CD4-positive, alpha-beta T cell treated with Interleukin-4 for 4 hours (primary cell): ENCODE data around the gene SPTLC3.
A peak's percentile ranks its signal among the peaks of the same experiment; 100 is the strongest.

Experiments
- DNase-seq: peaks from one replicate; pipeline ENCODE4 v3.0.0-alpha.2; 2020

SPTLC3 gene

DNA sequence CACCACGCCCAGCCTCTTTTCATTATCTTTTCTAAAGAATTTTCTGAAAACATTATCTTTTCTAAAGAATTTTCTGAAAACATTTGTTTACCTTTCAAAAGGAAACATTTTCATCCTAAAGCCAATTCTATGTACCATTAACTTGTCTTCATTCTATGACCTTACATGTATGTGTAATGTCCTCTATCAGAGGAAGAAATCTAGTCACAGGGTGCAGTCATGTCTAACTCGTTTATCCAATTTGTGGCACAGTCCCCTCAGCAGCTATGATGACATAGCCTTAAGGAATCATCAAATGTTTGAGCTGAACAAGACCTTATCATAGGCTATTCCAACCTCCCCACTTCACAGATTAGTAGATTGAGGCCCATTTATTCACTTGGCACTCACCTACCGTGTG lies 21.5 kb upstream of the SPTLC3 start:
- DNase-seq = no peak

DNA sequence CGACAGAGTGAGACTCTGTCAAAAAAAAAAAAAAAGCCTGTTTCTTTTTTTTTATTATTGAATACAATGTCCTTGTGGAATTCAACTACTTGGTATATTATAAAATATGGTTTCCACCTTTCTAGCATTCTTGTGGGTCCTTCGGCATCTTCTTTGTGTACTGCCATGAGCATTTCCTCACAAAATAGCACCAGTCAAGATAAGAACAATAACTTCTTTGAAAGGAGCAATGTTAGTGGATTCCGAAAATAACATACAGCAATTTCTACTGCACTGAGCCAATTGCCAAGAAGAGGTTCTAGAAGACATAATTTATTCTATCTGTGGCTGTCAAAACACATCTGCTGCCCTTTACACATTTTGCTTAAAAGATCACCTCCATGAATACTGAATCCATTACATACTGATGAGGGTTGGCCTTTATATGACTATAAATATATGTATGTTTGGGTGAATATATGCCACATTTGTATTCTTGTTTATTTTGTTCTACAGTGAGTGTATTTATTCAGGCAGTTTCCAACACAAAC lies 19.1 kb upstream of the SPTLC3 start:
- no peak for DNase-seq

DNA sequence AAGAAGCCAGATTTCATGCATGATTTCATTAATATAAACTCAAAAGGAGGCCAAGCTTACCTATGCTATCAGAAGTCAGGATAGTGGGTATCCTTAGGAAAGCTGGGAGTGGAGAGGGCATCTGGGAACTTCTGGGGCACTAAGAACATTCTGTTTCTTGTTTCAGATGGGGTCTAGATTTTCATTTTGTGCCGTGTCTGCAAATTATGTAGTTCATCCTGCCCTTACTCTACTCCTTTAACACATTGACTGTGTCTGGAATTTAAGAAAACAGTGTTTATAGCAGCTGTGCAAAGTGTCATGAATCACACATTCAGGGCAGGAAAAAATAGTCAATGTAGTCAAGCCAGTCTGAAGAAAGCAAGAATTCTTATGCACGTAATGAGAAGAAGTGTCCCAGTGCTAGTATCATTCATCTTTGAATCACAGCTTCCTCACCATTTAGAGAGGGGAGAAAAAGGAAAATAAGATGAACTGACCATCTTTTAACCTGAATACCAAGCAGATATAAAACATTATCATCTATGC lies 11.6 kb upstream of the SPTLC3 start:
- DNase-seq = no peak

DNA sequence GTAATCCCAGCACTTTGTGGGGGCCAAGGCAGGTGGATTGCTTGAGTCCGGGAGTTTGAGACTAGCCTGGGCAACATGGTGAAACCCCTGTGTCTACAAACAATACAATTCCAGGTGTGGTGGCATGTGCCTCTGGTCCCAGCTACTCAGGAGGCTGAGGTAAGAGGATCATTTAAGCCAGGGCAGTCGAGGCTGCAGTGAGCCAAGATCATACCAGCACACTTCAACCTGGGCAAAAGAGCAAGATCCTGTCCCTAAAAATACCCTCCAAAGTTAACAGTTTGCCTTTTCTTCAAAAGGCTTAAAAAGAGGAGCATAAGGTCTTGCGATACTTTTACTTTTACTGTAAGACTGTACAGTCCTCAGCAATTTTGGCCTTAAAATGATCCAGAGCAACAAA lies 10.7 kb upstream of the SPTLC3 start:
- no peak for DNase-seq

DNA sequence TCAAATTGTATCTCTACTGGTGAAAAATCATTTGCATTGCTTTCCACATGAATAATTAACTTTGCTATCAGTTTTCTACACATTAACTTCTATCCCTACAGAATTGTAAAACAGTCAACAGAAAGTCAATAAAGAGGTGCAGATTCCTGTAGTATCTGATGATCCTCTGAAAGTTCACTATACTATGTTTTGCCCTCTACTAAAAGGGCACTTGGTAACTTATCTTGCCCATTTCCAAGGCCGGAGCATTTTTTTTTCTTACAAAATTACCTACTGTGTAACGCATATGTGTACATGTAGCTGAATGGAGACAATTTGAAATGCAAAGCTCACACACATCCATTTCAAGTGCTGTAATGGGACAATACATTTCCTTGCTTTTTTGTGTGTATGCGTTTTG lies 9.6 kb upstream of the SPTLC3 start:
- DNase-seq = no peak

DNA sequence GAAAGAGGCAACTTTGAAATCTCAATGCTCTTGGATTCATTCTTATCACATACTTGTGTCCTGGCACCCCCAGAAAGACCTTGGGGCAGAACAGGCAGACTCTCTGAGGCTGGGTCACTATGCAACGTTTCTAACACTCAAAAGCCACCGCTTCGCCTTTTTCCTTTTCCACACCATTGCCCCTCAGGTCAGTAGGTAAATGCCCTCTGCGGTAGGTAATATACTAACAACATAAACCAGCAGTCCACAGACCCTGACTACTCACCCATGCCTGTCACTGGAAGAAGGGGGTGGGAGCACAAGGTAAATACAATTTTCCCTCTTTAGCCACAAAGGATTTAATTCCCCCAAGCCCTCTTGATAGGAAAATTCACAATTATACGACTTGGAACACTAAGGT lies 6.5 kb upstream of the SPTLC3 start:
- DNase-seq = no peak

DNA sequence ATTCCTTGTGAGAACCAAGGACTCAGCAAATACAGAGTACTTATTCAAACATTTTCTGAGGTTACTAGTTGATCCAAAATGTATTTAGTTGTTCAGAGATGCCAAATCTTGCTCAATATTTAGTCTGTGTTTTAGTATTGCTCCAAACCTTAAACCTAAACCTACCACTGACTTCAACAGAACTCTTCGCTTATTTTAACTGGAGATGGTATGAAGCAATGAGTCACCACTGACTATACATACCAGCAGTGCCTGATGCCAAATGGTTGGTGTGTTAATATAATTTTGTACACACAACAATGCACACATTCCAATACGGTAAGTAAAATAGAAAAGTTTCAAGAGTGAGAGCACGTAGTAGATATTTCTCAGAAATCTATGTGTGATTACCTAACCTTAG lies 1.9 kb upstream of the SPTLC3 start:
- no peak for DNase-seq

DNA sequence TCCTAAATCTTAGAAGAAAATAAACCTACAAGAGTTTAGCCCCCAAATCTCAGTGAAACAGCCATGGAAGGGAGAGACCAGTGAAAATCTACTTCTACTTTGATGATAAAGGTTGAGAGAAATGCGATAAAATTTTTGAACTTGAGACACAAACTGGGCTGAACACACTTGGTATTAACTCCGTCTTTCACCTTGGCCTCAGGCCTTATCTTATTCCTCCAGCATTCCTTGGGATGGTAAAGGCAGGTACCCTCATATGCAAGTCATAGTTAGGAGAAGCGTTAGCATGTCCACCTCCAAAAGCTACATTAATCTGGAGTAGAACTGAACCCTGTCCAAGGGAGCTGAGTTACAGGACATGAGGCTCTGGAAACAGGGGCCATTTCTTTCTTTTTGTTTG lies 1.2 kb upstream of the SPTLC3 start:
- no peak for DNase-seq

DNA sequence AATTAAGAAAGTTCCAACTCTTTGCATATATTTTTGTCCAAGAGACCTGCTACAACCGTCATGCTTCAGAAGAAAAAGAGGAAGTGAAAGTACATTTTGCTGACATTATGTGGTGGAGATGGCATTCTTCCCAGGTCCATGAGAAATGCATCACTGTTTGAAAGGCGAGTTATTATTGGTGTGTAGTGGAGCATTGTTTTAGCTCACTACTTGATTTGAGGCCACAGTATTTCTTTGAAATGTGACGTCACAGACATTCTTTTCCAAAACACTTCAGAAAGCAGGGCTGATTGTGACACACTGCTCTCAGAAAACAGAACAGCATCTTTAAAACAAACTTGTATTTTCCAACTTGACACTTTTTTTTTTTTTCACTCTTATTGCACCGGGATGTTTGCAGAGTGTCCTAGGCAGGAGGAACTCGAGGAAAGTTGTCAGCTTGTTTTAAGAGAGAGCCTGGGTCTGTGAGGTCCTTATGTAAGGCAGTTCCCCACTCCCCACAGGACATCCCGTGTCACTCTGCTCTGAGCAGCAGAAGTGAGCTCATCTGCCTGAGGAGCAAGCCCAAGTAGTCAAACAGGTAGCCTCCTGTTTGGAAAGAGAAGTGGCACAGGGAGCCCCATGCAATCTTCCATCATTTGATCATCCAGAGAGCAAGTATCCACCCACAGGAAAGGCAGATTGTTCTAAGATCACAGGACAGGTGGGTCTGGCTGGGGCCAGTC lies 1.1 kb downstream of the SPTLC3 start:
- DNase-seq = peak; percentile 1

DNA sequence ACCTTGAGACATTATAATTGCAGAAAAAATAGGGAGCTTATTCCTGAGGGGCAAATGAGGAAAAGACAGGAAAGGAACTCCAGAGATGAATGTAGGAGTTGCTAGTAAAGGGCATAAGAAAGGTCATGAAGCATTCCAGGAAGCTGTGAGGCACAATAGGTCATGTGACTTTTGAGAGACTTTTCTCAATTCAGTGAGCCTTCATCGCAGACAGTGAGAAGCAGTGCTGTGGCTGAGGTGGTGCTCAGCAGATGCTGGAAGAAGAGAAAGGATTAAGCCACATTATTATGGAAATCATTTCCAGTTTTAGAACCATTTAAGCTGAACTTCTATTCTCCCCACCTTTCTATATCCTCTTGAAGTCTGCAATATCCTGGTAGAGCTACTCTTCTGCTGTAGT lies 4.1 kb downstream of the SPTLC3 start:
- DNase-seq = no peak

DNA sequence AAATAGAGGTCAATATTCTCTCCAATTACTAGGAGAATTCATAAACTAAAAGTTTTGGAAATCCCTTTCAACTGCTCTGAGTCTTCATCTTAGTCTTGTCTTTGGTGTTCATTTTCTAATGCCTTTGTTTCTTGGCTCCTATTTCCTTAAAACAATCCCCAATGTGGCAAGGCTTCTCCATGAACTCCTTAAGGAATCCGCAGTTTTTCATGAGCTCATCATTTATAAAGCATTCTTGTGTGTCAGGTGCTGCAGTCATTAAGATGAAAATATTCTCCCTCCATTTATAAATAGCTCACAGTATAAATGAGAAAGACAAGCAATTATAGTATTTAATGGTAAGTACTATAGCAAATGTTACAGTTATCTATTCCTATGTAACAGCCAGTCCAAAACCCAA lies 4.6 kb downstream of the SPTLC3 start:
- no peak for DNase-seq

DNA sequence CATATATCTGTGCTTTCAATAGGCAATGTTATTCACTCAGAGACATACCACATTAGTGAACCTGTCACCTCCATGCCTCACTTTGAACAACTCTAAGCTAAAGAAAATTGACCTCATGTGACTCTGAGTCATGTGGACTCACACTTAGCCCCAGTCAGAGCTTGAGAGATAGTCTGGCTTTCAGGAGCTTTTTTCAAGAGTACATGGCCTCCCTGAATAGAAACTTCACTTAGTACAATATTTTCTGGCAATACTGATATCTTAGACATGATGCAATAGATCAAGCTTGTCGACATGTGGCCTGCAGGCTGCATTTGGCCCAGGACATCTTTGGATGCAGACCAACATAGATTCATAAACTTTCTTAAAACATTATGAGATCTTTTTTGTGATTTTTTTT lies 8.5 kb downstream of the SPTLC3 start:
- DNase-seq = no peak

DNA sequence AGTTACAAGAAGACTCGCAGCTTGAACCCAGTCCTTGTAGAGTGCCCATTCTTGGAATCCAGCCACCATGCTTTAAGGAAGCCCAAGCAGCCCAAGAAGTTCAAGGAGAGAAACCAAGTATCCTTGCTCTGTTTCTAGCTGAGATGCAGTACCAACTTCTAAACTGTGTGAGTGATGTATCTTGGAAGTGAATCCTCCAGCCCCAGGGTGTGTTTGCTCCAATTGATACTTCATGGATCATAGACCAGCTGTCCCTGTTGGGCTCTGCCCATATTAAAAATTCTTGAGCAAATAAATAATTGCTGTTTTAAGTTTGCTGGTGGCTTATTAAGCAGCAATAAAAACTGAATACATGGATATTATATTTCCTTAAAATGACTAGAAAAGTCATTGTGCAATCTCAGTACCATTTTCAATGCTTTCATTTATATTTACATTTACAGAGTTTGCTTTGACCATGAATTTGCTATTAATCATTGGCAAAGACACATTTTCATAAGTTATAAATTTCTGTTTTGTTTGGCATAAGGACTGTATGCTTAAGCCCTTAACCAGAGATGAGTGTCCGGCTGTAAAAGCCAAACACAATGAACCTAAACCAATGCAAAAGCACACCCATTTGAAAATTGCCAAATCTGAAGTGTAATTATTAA lies 9.2 kb downstream of the SPTLC3 start:
- DNase-seq = no peak

DNA sequence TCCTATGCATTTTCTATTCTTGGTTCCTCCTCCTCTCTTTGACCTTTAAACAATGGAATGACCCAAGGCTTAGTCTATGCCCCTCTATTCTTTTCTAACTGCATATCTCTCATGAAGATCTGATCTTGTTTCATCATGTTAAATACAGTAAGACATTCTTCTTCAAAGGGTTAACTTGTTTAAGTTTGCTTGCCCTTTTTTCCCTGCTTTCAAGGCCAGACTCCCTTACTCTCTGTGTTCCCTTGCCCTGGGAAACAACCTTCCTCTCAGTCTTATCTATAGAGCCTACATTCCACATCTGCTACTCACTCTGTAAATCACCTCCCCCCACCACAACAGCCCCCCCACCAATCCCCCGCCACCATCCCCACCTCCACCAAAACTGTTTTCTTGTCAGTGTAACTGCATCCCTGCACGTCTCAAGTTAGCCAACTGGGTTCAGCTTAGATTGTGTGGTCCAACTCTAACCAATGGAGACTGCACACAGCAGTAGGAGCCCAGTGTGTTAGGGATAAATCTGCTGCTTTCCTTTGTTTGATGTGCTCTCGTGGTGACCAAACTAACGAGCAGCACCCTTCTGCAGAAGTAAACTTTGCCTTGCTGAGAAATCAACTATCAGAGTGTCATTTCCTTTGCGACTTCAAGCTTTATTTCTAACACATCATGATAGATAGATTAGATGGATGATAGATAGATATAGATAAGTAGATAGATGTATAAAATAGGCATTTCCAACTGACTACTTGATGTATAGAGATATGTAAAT lies 12.6 kb downstream of the SPTLC3 start:
- DNase-seq = no peak

DNA sequence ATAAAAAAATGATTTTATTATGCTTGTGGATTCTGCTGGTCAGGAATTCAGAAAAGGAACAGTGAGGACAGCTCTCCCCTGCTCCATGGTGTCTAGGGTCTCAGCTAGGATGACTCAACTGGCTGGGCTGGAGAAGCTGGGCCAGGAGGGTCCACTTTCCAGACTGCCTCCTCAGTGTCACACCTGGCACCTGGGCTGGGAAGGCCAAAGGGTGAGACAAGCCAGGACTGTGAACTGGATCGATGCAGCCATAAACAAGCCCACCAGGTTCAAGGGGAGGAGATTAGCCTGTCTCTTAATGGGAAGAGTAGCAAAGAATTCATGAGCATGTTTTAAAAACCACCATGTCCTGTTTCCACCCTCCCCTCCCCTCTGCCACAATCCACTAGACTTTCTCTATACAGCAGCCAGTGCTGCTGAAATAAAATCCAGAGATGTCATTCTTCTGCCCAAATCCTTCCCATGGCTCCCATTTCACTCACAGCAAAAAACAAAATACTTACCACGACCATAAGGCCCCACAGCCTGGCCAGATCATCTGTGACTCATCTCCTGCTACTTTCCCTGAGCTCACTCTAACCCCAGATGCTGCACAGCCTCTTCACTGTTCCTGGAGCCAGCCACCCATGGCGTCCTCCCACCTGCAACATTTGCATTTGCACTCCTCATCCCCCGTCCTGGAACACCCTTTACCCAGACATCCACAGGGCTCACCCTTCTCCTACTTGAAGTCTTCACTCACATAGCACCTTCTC lies 13.8 kb downstream of the SPTLC3 start:
- DNase-seq = no peak

DNA sequence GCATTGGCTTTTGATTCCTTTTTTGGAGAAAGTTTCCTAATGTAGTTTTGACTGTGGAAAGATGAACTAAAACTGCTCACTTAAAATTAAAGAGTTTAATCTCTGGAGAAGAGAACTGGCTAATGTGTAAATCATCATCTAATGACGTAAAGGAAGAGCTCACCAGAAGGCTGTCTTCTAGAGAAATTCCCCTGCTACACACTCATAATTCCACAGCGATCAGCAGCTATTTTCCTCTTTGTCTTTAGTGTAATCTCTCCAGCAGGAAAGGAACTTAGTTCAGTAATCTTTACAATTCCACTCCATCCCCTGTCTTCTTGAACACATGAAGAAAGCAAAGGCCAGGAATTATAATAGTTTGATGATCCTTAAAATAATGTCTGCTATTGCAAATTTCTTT lies 15.8 kb downstream of the SPTLC3 start:
- no peak for DNase-seq

DNA sequence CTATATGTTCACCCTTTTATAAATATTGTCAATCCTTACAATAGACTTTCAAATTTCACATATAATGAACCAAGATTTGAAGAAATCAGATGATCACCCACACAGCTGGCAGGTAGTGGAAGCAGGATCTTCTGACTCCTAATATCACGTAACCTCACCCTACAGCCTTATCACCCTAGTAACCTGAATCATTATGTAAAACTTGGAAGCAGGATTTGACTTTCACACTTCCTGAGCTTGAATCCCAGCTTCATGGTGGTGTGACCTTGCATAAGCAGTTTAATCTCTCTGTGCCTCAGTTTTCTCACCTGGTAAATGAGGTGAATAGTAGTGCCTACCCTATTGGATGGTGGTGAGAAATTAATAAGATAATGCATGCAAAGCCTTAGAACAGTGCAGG lies 16.4 kb downstream of the SPTLC3 start:
- no peak for DNase-seq

DNA sequence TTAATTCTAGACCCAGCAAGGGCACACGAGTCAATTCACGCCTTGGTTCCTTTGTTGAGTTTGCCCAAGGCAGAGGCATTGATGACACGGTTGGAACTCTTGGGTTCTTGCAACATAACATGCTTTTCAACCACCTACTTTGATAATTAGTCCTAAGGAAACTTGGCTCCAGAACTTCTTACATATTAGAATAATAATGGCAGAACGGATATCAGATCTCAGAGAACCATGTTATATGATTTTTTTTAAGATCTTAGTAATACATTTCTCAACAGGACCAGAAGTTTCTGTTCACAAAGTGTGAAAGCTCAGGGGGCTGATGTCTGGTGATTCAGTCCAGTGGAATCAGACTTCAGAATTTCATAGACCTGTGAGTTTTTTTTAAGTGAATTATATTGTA lies 19.2 kb downstream of the SPTLC3 start:
- DNase-seq = no peak

DNA sequence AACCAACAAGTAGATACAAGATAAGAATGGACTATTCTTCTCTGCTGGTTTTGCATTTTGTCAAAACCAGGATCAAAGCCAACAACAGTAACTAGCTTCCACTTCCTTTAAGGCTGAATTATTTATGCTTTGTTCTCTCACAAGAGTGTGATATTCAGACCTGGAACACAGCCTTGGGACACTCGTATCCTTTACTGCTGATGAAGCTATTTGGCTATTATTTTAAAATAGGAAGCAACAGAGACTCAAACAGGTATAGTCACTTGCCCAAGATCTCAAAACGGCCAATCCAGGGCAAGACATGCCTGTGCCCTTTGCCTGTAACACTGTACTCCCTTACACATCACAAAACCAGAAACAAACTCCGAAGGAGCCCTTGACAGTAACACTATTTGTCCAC lies 19.9 kb downstream of the SPTLC3 start:
- no peak for DNase-seq

DNA sequence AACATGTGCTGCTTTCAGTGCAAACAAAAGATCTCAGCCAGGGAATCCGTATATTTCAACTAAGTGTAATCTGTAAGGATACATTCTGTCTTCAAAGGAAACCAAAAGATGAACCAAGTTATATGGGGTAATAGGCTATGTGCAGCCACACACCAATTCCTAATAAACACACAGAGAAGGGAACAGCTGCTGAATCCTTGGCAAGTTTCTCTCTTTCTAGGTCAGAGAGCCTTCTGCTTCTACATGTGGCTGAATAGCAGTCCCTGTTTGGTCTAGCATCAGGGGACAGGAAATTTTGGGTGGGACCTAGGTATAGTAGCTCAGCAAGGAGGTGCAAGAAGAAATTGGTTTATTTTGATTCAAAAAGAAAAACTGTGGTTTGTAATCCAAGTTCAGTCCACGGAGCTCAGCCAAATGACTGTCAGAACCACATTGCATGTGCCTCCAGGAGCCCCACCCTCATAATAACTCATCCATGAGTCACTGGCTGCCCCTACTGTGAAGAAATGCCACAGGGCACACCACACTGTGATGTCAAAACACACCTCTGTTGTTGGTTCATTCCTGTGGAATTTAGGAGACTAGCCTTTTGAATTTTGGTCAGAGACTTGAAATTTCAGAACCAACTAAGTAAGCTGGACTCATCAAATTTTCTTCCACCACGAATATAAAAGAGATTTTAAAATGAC lies 21.1 kb downstream of the SPTLC3 start:
- no peak for DNase-seq

DNA sequence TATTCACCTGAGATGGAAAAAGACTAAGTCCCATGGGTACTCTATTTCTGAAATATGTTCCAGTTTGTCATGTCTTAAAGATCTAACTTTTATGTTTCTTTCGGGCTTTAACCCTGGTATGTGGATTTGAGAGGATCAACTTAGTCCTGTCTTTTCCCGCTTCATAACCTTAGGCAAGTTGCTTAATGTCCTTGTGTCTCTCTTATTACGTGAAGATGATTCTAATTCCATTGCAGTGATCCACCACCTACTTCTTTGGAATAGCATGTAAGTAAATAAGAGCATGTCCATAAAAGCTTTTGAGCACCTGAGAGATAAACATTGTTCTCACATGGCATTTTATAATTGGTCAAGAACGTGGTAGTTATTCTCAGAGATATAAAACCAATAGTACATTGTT lies 23.0 kb downstream of the SPTLC3 start:
- no peak for DNase-seq

DNA sequence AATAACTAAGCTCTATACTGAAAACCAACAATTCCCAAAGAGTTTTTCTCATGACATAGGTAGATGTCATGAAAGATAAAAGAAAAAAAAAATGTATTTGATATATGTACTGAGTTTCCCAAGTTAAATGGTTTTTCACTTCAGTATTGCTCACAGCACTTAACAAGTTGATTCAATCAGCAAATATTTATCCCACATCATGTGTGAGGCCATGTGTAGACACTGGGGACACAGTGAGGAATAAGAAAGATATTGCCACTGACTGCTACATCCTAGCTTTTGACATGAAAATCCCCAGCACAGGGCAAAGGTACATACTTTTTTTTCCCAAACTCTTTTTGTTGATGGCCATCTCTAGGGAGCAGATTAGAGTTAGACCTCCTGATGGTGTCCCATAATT lies 25.3 kb downstream of the SPTLC3 start:
- DNase-seq = no peak
